HG03095 (cell line): ENCODE data around the gene P2RY8.
"Not testable (repeated sequence)": the region's sequence is repeated elsewhere in the genome, so short reads cannot be mapped to it uniquely, and the experiment has no call there.

ENCODE experiments used
- ATAC-seq: cut with Tn5 transposase; IDR thresholded peaks from one replicate; pipeline ENCODE4 v1.9.1; 2021; ENCODE audit warnings: moderate library complexity; ENCODE audit not compliant: unreplicated experiment

The P2RY8 gene

DNA sequence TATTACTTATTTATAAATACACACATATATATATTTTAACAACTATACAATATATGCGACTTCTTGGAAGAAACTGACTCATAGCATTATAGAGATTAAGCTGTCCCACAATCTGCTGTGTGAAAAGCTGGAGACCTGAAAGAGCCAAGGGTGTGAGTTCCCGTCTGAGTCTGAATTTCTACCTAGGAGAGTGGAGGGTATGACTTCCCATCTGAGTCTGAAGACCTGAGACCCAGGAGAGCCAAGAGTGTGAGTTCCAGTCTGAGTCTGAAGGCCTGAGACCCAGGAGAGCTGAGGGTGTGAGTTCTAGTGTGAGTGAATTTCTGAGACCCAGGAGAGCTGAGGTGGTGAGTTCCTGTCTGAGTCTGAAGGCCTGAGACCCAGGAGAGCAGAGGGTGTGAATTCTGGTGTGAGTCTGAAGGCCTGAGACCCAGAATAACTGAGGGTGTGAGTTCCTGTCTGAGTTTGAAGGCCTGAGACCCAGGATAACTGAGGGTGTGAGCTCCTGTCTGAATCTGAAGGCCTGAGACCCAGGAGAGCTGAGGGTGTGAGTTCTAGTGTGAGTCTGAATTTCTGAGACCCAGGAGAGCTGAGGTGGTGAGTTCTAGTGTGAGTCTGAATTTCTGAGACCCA is 8.9 kb upstream of the P2RY8 start:
- no peak for ATAC-seq

DNA sequence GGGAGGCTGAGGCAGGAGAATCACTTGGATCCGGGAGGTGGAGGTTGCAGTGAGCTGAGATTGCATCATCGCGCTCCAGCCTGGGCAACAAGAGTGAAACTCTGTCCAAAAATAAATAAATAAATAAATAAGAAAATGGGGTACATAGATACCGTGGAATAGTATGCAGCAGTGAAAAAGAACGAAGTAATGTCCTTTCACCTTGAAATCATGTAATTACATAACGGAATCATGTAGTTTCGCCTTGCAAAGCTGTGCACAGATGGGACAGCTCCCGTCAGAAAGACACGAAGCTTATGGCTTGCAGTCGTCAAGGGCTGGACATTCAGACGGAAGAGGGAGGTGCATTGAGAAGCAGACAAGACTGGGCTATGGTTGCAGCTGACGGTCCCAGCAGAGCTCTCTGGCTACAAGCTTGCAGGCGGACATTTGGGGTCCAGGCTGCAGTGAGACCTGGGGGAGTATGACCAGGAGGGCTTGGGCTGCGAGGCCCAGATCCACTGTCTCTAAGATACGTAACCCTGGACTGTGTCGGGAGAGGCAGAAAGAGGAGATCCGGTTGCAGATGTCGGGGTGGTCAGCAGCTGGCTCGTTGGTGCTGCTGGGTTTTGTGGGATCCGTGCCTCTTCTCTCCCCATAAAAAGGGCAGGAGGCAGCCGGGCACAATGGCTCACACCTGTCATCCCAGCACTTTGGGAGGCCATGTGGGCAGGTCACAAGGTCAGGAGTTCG is 6.2 kb upstream of the P2RY8 start:
- no peak for ATAC-seq

DNA sequence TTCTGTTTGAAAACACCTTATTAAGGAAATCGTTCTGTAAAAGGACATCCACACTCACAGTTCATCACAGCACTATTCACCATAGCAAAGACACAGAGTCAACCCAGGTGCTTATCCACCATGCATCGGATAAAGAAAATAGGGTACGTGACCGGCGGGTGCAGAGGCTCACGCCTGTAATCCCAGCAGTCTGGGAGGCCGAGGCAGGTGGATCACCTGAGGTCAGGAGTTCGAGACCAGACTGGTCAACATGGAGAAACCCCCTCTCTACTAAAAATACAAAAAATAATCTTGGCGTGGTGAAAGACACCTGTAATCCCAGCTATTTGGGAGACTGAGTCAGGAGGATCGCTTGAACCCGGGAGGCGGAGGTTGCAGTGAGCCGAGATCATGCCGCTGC is 2.2 kb upstream of the P2RY8 start:
- ATAC-seq, result not testable (repeated sequence)

DNA sequence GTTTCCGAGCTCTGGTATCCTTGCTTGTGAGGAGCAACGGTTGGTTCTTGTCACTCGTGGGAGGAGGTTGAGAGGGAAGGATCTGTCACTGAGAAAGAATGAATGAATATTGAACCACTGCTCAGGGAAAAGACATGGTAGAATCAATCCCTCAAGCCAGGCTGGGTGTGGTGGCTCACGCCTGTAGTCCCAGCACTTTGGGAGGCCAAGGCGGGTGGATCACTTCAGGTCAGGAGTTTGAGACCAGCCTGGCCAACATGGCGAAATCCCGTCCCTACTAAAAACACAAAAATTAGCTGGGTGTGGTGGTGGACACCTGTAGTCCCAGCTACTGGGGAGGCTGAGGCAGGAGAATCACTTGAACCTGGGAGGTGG is 718 bp upstream of the P2RY8 start:
- not testable (repeated sequence) for ATAC-seq

DNA sequence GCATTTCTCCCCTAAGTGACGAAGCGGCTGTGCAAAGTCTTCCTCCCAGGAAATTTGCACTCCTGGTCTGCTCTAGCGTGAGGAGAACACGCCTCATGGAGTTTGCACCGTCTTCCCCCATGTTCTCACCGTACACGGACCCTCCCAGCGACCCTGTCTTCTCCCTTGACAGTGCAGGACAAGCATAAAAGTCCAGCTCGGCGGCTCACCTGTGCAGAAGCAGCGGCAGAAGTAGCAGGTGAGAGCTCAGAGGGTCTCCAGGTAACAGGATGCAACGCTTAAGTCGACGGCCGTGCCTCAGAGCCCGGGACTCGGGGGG is 314 bp downstream of the P2RY8 start:
- ATAC-seq, result peak; percentile 1

DNA sequence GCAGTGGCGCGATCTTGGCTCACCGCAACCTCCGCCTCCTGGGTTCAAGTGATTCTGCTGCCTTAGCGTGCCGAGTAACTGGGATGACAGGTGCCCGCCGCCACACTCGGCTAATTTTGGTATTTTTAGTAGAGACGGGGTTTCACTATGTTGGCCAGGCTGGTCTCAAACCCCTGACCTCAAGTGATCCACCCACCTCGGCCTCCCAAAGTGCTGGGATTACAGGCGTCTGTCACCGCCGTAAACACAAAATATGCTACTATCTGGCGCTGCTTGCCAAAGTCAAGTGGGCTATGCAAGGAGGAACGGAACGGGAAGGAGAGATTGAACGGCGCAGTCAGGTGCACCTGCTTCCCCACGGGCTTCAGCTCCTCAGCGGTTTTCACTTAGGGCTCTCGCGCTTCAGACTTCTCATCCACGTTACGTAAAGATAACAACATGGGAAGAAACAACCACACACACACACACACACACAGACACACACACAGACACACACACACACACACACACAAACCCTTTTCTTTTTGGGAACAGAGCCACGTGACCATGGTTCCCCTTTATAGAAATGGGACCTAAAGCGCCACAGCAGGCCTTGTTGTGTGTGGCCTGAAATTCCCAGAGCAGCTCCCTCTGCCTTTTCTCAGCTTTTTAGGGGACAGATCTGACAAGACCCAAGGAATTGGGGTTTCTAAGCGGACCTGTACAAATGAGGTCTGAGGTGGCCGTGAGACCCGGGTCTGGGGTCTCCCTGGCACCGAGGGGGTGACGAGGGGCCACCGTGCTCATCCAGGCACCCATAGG is 1.5 kb downstream of the P2RY8 start:
- ATAC-seq, result no peak

DNA sequence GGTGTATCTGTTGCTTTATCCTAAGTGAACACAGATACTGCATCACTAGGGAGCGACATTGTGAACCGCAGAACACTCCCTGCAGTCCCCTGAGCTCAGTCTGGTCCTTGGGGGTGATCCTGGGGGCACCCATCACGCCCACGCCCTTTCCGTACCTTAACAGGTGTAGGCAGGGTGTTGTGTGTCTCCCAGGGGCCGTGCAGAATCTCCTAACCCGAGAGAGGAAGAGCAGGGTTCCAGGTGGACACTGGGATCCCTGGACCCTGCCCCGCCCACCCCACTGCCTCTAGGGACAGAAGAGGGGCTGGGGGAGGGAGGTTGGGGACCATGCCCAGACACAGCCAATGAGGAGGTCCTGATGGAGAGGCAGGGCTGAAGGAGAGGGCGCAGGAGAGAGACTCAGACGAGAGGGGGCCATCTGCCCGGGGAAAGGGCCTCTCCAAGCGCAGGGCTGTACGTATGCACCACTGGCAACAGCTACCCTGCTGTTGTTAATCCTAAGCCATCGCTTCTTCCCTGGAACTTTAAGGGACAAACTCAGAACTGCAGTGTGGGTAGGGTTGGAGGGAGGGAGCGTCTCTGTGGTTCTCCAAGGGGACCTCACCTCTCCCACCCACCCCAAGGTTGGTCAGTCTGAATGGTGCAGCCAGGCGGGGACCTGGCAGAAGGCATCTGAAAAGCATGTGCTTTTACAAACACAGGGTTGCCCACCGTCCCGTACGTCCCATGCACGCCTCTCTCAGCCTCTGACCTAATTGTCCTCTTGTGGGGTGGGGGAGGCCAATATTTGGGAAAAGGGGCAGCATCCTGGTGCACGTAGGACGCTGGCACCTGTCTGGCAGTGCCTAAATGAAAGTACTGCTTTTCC is 2.5 kb downstream of the P2RY8 start:
- peak; percentile 22 for ATAC-seq

DNA sequence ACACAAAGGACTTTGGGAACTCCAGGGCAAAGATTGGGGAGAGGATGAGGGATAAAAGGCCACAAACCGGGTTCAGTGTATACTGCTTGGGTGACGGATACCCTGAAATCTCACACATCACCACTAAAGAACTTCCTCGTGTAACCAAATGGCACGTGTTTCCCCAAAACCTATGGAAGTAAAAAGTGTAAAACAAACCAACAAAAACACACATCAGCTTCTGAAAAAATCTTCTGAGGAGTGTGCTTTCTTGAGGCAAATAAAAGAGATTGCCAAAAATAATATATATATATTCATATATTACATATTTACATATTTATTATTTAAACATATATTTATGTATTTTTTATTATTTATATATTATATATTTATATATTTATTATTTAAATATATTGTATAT is 3.9 kb downstream of the P2RY8 start:
- ATAC-seq, result no peak

DNA sequence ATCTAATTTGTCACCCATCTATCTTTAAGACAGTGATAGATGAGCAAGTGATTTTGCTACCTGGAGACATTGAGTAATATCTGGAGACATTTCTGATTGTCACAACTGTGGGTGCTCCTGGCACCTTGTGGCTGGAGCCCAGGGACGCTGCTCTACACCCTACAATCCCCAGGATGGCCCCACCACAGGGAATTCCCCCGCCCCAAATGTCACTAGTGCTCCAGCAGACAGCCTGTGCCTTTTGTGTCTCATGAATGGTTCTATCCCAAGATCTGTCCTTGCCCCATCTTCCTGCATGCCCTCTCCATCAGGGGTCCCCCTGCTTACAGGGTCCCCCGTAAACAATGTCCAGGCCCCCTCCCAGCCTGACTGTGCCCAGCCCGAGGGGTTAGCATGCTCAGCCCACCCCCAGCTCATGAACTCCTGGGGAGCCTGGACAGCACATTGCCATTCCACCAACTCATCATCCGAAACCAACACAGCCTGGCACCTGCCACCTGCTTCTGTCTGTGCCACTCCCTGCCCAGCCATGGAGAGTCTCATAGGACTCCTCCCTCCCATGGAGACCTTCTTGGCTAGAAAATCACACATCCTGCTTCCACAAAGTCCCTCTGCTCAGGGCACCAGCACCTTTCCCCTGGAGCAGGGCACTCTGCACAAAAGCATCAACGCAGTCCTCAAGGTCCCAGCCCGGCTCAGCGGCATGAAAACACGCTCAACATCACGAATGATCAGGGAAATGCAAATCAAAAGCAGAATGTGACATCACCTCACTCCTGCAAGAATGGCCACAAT is 5.7 kb downstream of the P2RY8 start:
- ATAC-seq, result no peak

DNA sequence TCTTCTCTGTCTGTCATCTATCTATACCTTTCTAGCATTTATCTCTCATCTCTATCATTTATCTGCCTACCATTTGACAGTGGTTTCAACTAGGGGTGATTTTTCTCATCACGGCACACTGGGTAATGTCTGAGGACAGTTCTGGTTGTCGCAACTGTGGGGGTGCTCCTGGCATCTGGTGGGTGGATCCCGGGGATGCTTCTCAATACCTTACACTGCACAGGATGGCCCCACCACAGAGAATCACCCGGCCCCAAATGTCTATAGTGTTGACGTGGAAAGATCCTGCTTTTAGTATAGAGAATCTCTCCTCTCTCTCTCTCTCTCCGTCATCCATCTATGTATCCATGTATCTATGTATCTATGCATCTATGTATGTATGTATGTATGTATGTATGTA is 7.2 kb downstream of the P2RY8 start:
- ATAC-seq, result no peak

DNA sequence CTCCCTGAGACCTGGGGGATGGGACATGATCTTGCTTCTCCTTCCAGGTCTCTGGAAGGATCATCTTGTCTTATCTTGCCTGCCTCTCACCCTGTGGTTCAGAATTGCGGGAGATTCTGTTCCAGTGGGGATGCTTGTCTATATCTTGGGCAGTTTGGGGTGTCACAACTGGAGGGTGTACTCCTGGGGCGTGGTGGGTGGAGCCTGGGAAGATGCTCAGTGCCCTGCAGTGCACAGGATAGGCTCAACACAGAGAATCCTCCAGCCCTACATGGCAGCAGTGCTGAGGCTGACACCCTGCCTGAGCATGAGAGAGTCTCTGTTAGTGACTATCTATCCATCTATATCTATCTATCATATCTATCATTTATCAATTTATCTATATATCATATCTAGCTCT is 7.7 kb downstream of the P2RY8 start:
- no peak for ATAC-seq

DNA sequence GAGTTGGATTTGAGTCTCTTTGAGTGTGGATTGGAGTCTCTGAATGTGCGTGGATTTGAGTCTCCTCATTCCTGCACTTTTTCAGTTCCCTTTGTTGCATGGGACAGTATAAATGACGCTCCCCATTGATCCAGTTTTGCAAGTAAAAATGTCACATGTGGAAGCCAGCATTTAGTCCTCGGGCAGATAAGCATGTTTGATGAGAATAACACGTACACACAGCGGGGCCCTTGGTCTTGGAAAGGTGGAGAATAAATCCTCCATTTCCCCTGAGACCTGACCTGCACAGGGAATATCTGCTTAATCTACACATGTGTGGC is 8.1 kb downstream of the P2RY8 start:
- no peak for ATAC-seq

DNA sequence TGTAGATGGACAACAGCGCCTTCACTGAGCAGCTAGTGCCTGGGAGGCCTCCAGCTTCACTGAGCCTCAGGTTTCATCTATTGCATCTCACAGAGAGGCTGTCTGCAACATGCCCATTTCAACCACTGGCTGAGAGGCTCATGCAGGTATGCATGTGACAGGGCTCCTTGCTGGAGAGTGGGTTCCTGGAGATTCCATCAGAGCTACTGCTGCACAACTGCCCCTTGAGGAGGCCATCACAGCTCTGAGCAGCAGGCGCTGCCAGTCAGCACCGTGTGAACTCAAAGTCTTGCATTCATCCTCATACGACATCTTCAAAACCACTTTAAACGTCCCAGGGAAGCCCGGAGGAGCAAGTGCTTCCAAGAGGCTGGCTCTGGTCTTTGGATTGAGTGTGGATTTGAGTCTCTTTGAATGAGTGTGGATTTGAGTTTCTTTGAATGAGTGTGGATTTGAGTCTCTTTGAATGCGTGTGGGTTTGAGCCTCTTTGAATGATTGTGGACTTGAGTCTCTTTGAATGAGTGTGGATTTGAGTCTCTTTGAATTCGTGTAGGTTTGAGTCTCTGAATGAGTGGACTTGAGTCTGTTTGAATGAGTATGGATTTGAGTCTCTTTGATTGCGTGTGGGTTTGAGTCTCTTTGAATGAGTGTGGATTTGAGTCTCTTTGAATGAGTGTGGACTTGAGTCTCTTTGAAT is 8.7 kb downstream of the P2RY8 start:
- ATAC-seq, result no peak

DNA sequence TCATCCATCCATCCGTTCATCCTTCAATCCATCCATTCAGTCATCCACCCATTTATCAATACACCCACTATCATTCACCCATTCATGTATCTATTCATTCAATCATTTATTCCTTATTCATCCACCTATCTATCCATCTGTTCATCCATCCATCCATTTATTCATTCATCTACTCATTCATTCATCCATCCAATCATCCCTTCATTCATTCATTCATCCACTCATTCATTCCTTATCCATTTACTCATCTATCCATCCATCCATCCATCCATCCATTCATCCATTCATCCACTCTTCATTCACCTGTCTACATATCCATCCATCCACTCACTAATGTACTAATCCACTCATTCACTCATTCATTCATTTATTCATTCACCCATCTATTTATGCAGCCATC is 9.5 kb downstream of the P2RY8 start:
- no peak for ATAC-seq

DNA sequence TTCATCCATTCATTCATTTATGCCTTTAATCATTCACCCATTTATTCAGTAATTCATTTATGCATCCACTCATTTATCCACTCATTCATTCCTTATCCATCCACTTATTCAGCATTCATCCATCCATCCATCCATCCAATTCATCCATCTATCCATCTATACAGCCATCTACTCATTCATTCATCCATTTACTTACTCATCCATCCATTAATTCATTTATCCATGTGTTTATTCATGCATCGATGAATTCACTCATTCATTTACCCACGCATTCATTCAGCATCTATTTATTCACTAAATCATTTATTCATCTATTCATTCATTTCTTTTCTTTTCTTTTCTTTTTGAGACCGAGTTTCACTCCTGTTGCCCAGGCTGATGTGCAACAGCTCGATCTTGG is 10.4 kb downstream of the P2RY8 start:
- no peak for ATAC-seq

DNA sequence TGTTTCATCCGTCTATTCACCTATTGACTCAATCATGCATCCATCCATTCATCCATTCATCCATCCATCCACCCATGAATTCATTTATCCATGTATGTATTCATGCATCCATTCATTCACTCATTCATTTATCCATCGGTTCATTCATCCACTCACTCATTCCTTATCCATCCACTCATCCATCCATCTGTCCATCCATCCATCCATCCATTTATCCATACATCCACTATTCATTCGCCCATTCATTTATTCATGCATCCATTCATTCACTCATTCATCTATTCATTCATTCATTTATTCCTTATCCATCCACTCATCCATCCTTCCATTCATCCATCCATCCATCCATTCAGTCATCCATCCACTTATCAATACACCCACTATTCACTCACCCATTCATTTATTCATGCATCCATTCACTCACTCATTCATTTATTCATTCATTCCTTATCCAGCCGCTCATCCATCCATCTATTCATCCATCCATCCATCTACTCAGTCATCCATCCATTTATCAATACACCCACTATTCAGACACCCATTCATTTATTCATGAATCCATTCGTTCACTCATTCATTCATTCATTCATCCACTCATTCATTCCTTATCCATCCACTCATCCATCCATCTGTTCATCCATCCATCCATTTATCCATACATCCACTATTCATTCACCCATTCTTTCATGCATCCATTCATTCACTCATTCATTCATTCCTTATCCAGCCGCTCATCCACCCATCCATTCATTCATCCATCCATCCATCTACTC is 11.2 kb downstream of the P2RY8 start:
- ATAC-seq, result no peak

DNA sequence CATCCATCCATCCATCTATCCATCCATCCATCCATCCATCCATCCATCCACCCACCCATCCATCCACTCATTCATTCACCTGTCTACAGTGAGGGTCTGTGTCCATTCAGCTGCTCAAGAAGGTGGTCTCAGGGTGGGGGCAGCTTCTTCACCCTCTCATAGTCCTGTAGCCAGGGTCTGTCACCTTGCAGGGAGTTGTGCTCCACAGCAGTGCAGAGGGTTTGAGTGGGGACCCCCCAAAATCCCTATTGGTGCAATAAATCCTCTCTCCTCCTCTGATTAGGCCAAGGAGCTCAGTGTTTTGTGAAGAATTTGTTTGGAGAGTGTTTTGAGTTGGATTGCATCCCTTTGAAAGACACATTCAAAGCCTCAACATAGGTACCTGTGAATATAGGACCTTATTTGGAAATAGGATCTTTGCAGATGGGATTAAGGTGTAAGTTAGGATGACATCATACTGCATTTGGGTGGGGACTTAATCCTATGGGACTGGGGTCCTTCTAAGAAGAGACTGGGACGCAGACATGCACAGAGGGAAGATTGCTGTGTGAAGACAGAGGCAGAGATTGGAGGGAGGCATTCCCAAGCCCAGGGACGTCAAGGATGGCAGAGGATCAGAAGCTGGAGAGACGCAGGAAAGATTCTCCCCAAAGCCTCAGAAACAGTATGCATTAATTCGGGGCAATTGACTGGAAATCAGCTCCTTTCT is 12.0 kb downstream of the P2RY8 start:
- no peak for ATAC-seq

DNA sequence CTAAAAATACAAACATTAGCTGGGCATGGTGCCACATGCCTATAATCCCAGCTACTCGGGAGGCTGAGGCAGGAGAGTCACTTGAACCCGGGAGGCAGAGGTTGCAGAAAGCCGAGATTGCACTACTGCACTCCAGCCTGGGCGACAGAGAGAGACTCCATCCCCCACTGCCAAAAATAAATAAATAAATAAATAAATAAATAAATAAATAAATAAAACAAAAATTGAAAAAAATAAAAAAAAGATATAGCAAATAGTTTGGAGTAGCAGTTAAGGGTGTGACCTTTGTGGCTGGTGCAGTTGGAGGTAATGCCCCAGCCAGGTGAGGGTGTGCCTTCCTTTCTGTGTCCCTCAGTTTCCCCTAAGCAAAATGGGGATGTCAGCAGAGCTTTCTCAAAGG is 14.1 kb downstream of the P2RY8 start:
- not testable (repeated sequence) for ATAC-seq
